ENCODE measurements around the gene OIT3.
"Not testable (repeated sequence)": the region's sequence is repeated elsewhere in the genome, so short reads cannot be mapped to it uniquely, and the experiment has no call there.

OIT3 gene

DNA sequence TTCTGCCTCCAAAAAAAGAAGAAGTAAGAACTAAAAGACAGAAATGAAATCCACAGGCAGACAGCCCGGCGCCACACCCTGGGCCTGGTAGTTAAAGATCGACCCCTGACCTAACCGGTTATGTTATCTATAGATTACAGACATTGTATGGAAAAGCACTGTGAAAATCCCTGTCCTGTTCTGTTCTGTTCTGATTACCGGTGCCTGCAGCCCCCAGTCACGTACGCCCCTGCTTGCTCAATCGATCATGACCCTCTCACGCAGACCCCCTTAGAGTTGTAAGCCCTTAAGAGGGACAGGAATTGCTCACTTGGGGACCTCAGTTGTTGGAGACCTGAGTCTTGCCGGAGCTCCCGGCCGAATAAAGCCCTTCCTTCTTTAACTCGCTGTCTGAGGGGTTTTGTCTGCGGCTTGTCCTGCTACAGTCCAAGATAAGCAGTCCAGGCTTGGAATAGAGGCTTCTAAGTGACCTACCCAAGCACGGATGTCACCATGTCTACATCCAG is 10.5 kb downstream of the OIT3 start:
- not testable (repeated sequence) for DNase-seq (ENCODE audit: low spot score)

DNA sequence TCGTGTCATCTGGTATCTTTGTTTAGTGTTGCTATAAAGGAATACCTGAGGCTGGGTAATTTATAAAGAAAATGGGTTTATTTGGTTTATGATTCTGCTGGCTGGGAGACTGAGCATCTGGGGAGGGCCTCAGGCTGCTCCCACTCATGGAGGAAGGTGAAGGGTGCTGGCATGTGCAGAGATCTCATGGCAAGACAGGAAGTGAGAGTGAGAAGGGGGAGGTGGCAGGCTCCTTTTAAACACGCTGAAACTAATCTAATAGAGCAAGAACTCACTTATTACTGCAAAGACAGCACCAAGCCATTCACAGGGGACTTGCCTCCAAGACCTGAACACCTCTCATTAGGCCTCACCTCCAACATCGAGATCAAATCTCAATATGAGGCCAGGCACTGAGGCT is 11.3 kb downstream of the OIT3 start:
- DNase-seq (ENCODE audit: low spot score): no peak

DNA sequence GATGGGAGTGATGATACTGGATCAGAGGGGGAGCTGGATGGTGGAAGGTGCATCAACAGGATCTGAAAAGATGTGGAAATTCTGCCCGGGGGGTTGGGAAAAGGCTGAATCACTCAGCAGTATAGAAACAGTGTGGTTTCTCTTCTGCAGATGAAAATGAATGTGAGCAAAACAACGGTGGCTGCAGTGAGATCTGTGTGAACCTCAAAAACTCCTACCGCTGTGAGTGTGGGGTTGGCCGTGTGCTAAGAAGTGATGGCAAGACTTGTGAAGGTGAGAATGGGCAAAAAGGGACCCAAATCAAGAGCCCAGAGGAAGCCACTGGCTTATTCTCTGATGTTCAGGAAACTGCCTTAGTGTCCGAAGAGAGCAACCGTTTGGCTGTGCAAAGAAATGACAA is 12.9 kb downstream of the OIT3 start:
- DNase-seq (ENCODE audit: low spot score): no peak

DNA sequence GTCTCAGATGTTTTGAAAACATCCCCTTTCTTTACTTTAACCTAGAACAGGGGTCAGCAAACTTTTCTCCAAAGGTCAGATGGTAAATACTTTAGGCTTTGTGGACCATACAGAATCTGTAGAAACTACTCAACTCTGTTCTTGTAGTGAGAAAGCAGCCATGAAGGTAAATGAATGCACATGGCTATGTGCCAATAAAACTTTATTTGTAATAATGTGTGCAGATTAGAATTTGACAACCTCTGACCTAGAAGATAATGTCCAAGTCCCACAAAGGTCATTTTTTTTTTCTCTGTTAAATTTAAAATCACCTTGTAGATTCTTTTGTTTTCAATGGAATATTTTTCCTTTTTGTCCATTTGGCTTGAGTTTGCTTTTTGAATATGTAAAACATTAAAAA is 17.2 kb downstream of the OIT3 start:
- no peak for DNase-seq (ENCODE audit: low spot score)

DNA sequence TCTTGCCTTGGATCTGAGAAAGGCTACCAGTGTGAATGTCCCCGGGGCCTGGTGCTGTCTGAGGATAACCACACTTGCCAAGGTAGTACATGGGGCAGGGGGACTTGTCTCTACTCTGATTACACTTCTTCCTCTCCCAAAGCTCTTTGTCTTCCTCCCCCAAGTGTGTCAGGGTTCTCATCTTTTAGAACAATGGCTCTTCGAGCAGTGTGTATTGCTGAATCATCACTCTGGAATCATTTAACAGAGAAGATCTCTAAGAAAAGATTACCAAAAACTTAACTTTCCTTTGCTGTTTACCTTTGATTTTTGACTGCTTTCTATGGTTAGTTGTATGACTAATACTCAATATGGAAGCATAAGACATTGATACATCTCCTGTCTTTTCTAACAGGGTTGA is 18.2 kb downstream of the OIT3 start:
- no peak for DNase-seq (ENCODE audit: low spot score)

DNA sequence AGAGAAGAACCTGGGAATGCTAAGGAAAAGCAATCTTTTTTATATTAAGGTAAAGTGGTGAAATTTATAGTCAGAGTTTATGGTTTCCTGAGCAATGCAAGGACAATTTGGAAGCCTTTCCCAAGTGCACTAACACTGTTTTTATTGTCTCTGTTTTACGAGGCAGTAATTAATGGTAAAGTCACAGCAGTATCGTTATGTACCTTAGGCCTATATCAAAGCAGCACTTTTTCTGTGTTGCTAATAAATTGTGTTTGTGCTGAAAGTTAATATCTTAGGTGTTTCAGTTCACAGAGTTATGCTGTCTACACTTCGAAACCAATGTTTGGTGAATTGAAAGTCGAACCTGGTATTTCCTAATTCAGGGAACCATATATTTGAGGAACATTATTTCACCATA is 19.2 kb downstream of the OIT3 start:
- no peak for DNase-seq (ENCODE audit: low spot score)

DNA sequence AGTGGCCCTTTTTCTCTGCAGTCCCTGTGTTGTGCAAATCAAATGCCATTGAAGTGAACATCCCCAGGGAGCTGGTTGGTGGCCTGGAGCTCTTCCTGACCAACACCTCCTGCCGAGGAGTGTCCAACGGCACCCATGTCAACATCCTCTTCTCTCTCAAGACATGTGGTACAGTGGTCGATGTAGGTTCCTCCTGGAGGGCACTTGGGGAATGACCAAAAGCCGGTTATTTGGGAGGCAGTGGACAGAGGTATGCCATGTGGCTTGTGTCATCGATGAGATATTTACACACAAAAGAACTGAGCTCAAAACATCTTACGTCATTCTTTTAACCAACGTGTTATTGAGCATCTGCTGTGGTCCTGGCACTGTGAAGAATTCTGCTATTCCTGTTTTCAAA is 19.7 kb downstream of the OIT3 start:
- DNase-seq (ENCODE audit: low spot score): no peak

DNA sequence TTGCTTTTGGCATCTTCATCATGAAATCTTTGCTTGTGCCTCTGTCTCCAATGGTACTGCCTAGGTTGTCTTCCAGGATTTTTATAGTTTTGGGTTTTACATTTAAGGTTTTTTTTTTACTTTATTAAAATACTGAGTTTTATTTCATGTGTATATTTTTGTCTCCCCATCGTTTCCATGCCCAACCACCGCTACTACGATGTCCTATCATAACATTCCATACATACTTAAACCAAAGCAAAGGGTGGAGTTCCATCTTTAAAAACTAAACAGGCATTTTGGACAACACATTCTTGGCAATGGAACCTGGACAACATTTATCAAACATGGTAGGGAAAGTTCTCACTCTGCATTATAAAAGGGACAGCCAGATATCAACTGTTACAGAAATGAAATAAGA is 23.7 kb downstream of the OIT3 start:
- not testable (repeated sequence) for DNase-seq (ENCODE audit: low spot score)

DNA sequence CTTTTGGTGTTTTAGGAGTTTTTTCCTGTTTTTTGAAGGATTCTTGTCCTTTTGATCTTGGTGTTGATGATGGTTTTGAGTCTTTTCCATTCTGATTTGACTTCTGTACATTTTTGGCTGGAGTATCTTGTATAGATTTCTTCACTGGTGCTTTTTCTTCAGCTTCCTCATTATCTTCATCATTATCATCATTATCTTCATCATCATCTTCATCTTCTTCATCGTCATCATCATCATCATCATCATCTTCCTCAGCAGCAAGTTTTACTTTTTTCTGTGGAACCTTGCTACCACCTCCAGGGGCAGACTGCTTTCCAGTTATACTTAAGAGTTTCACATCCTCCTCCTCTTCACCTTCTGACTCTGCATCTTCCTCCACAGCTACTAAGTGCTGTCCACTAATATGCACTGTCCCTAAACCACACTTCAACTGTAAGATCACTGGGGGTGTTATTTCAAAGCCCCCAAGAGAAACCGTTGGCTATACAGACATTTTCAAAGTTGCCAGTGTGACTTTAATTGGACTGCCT is 24.3 kb downstream of the OIT3 start:
- DNase-seq (ENCODE audit: low spot score): not testable (repeated sequence)

DNA sequence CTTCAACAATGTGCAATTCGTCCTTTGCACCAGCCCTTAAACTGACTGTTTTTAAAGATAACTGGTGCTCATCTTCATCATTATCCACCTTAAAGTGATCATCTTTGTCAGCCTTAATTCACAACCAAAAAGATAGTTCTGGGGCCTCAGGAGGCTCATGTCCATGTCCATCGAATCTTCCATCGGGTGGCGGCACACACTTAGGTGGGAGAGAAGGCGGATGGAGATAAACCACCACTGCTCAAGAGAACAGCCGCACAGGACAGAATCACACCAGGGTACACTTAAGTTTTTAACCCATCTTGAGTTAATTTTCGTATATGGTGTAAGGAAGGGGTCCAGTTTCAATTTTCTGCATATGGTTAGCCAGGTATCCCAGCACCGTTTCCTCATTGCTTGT is 24.8 kb downstream of the OIT3 start:
- no peak for DNase-seq (ENCODE audit: low spot score)

DNA sequence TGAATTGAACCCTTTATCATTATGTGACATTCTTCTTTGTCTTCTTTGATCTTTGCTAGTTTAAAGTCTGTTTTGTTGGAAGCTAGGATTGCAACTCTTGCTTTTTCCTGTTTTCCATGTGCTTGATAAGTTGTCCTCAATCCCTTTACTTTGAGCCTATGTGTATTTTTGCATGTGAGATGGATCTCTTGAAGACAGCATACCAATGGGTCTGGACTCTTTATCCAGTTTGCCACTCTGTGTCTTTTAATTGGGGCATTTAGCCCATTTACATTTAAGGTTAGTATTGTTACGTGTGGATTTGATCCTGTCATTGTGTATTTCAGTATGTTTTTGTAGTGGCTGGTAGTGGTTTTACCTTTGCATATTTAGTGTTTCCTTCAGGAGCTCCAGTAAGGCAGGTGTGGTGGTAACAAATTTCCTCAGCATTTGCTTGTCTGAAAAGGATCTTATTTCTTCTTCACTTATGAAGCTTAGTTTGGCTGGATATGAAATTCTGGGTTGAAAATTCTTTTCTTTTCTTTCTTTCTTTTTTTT is 27.7 kb downstream of the OIT3 start:
- DNase-seq (ENCODE audit: low spot score): not testable (repeated sequence)

DNA sequence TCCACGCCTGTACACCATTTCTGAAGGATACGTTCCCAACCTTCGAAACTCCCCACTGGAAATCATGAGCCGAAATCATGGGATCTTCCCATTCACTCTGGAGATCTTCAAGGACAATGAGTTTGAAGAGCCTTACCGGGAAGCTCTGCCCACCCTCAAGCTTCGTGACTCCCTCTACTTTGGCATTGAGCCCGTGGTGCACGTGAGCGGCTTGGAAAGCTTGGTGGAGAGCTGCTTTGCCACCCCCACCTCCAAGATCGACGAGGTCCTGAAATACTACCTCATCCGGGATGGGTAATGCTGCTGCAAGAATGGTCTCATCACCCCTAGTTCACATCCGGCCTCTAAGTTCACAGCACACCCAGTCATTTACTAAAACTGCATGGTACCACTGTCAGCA is 30.8 kb downstream of the OIT3 start:
- DNase-seq (ENCODE audit: low spot score): no peak

DNA sequence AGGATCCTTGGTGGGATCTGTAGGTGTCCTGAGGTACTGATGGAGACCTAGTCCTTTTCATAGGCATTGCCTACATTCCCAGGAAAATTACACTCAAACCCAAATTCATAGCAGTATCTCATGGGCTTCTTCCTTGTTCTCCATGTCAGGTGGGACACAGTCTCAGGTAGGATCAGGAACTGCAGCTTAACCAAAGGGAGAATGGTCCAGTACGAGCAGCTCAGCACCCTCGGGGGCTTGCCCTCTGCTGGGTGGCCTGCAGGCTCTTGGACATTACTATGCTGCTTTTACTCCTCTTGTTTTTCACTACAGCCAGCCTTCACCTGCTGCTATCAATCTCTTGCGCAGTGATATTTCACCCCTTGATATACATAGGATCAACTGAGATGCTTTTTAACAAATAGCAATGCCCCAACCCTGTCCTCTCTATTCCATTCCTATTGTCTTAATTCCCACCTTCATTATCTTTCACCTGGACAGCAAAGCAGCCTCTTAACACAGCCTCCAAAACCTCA is 32.5 kb downstream of the OIT3 start:
- DNase-seq (ENCODE audit: low spot score): no peak

DNA sequence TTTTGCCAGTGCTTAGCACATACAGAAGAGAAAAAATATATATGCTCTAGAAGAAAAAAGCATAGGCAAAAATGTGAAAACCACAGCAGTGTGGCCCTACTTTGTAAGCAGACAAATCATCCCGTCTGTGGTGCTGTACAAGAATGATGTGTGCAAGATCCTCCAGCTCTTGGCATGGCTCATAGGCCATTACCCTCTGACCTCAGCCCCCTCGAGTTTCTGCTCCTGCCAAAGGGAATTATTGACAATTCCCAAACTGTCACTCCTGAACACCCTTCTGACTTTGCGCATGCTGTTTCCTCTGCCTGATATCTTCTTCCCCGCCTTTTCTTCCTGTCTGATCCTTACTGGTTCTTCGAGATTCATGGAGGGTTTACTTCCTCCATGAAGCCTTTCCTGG is 33.9 kb downstream of the OIT3 start:
- DNase-seq (ENCODE audit: low spot score): no peak

DNA sequence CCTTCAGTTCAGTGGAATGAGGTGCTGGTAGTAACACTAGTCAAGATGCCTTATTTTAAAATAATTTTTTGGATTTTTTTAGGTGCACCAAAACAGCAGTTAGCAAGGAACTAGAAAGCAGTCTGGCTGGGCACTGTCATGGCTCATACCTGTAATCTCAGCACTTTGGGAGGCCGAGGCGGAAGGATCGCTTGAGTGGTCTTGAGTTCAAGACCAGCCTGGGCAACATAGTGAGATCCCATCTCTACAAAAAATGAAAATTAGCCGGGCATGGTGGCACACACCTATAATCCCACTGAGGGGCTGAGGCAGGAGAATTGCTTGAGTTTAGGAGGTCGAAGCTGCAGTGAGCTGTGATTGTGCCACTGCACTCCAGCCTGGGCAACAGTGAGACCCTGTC is 35.3 kb downstream of the OIT3 start:
- no peak for DNase-seq (ENCODE audit: low spot score)

DNA sequence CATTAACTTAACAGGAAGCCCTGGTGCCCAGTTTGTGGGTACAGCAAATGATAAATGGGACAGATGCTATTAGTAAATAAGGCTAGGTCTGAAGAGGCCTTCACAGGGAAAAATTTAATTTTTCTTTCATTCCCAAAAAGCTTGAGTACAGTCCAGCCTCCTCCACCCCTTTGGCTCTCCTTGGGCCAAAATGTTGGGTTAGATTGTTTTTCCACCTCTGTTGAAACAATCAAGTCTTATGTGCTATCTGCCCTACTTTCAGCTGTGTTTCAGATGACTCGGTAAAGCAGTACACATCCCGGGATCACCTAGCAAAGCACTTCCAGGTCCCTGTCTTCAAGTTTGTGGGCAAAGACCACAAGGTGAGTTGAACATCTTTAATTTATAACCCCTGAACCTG is 36.7 kb downstream of the OIT3 start:
- DNase-seq (ENCODE audit: low spot score): no peak

DNA sequence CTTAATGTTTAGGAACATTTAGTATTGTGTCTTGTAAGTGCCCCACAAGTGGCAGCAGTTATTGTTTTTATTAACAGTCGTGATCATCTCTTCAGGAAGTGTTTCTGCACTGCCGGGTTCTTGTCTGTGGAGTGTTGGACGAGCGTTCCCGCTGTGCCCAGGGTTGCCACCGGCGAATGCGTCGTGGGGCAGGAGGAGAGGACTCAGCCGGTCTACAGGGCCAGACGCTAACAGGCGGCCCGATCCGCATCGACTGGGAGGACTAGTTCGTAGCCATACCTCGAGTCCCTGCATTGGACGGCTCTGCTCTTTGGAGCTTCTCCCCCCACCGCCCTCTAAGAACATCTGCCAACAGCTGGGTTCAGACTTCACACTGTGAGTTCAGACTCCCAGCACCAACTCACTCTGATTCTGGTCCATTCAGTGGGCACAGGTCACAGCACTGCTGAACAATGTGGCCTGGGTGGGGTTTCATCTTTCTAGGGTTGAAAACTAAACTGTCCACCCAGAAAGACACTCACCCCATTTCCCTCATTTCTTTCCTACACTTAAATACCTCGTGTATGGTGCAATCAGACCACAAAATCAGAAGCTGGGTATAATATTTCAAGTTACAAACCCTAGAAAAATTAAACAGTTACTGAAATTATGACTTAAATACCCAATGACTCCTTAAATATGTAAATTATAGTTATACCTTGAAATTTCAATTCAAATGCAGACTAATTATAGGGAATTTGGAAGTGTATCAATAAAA is 38.9 kb downstream of the OIT3 start:
- DNase-seq (ENCODE audit: low spot score): no peak

DNA sequence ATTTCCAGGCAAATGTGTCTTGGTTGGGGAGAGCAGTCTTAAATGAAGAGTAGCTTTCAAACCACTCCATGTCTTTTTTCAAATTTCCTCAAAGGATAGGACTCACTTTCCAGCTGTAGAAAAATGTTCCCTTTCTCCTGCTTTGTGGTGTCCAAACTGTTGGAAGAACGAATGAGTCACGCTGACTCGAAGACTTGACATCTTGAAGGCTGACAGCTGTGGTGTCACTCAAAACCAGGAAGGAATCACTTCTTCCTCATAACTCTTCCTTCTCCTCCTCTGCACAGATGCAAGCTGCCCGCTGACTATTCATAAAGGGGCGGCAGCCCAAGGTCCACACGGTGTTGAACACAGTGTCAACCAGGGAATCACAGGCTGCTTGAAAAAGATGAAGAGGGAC is 41.8 kb downstream of the OIT3 start:
- no peak for DNase-seq (ENCODE audit: low spot score)

DNA sequence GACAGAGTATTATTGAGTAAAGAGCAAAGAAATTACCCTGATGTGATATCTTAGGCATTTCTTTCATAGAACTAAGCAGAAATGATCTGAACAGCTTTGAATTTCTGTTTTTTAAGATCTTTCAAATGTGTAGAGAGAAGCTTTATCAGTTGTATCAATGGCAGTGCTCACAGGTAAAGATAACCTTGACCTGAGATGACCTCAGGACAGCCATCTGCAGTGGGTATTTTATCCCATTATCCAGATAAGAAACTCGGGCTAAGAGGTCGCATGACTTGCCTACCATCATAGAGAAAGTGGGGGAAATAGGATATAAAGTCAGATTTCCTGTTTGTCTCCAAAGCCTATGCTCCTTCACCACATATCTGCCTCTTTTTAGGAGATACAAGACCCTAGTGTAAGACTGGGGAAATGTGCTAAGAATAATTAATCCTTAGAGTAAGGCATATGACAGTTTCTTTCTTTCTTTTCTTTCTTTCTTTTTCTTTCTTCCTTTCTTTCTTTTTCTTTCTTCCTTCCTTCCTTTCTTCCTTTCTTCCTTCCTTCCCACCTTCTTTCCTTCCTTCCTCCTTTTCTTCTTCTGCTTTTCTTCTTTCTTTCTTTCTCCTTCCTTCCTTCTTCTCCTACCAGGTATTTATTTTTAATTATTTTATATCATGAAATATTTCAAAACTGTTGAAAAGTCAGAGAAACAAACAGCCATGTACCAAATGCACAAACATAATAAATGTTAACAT is 50.1 kb downstream of the OIT3 start:
- no peak for DNase-seq (ENCODE audit: low spot score)

DNA sequence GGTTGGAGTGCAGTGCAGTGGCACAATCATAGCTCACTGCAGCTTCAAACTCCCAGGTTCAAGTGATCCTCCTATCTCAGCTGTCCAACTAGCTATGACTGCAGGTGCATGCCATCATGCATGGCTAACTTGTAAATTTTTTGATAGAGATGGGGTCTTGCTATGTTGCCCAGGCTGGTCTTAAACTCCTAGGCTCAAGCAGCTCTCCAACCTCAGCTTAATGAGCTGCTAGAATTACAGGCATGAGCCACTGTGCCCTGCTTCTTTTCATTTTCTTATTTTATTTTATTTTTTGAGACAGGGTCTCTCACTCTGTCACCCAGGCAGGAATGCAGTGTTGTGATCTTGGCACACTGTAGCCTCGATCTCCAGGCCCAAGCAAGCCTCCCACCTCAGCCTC is 53.4 kb downstream of the OIT3 start:
- DNase-seq (ENCODE audit: low spot score): no peak

DNA sequence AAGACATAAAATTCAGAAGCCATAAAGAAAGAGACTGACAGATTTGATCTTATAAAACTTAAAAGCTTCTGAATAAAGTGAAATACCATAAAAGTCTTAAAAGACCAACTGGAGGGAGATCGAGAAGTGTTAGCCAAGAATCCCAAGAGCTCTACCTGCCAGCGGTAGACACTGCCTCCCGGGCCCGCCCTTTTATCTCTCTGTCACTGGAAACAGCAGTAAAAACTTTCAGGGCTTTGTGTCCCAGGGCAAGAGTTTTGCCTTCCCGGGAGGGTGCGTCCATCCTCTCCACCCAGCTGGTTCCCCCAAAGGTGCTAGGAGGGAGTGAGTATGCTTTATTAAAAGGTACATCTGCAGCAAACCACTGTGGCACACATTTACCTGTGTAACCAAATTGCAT is 55.2 kb downstream of the OIT3 start:
- DNase-seq (ENCODE audit: low spot score): no peak

DNA sequence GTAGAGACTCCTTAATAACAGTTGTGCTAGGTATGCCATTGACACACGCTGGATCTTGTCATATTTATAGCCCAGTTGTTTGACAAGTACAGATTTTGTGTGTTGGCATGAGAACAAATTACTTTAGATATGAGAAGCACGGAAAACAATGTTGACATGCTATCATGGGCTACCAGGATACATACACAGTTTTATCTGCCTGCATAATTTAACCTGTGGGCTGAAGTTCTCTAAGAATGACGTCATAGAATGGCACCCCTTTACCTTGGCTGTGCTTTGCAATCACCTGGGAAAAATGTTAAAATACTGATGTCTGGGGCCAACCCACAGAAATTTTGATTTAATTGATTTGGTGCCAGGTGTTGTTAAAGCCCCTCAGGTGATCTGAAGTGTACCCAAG is 58.2 kb downstream of the OIT3 start:
- DNase-seq (ENCODE audit: low spot score): no peak

DNA sequence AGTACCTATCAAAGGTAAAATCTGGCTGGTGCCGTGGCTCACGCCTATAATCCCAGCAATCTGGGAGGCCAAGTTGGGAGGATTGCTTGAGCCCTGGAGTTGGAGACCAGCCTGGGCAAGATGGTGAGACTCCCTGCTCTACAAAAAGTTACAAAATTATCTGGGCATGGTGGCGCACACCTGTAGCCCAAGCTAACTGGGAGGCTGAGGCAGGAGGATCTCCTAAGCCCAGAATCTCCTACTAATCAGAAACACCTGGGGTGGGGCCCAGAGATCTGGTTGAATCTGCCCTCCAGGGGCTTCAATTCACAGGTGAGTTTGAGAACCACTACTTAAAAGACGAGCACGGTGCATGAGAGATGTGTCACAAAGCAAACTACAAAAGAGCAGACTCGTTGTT is 58.6 kb downstream of the OIT3 start:
- DNase-seq (ENCODE audit: low spot score): no peak

Measured in AG08396 (cell line).